ENCODE results near the gene CACNA1B.

DNA sequence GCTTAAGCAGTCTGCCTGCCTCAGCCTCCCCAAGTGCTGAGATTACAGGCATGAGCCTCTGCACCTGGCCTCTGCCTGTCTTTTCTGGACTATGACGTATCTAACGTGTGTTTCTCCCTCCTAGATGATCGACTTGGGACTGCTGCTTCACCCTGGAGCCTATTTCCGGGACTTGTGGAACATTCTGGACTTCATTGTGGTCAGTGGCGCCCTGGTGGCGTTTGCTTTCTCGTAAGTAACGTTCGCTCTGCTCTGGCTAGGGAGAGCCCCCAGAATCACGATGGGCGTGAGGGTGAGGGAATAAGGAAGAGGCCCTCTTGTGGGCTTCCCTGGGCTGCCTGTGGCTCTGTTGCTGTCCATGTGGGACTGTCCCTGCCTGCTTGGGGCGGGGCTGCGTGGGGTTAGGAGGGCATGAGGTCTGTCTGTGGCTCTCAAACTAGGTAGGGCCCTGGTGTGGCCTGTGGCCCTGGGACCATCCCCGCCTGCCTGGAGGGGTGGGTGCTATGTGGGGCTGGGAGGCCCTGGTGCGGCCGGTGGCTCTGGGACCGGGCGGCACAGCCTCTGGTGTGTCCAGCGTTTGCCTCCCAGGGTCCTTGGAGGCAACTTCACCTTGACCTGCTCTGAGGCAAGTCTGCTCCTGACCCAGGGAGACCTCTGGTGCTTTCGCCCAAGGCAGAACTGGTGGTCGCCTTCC is 171.7 kb downstream of the CACNA1B start:
- TF ChIP-seq, protein P1, sequence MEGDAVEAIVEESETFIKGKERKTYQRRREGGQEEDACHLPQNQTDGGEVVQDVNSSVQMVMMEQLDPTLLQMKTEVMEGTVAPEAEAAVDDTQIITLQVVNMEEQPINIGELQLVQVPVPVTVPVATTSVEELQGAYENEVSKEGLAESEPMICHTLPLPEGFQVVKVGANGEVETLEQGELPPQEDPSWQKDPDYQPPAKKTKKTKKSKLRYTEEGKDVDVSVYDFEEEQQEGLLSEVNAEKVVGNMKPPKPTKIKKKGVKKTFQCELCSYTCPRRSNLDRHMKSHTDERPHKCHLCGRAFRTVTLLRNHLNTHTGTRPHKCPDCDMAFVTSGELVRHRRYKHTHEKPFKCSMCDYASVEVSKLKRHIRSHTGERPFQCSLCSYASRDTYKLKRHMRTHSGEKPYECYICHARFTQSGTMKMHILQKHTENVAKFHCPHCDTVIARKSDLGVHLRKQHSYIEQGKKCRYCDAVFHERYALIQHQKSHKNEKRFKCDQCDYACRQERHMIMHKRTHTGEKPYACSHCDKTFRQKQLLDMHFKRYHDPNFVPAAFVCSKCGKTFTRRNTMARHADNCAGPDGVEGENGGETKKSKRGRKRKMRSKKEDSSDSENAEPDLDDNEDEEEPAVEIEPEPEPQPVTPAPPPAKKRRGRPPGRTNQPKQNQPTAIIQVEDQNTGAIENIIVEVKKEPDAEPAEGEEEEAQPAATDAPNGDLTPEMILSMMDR (IDR thresholded peaks at IDR 0.05), result no peak
- TF ChIP-seq POLR2A (IDR thresholded peaks at IDR 0.05), result no peak
- TF ChIP-seq EP300 (IDR thresholded peaks at IDR 0.05), result no peak
- no peak for TF ChIP-seq POLR2AphosphoS5 (IDR thresholded peaks at IDR 0.05)

Data from upper lobe of left lung (tissue), 4 donors.